Measurements from ENCODE around the gene ETV1. TPM values are rescaled to one million over a fixed set of nuclear protein-coding genes. Genes with fewer than 3 reads are reported as not detected.

The ETV1 gene
- total RNA-seq, 1 experiment from 2014 or later = 68.5 TPM

- H2AFZ ChIP-seq (ENCODE audit: low read length) = no peak overlapping the region
- no peaks in the 10 kb centered on the region for H4K20me1 ChIP-seq (ENCODE audit: control insufficient read depth, insufficient read depth, insufficient read length)
- no peaks in the 10 kb centered on the region for H3K4me1 ChIP-seq (ENCODE audit: insufficient read depth, low read length)
- H3K4ac ChIP-seq (ENCODE audit: low read depth, low read length) = no peak overlapping the region
- H4K8ac ChIP-seq (replicated peaks; ENCODE audit: insufficient read length, low read depth, low read length) = no peak overlapping the region
- H2BK120ac ChIP-seq (ENCODE audit: low read depth, low read length, poor library complexity, severe bottlenecking) = no peak overlapping the region
- H2BK20ac ChIP-seq (ENCODE audit: low read depth, low read length, poor library complexity, severe bottlenecking) = no peak overlapping the region
- no peak for TF ChIP-seq CTCF (conservative IDR thresholded peaks at IDR 0.05)
- Mint-ChIP-seq H3K4me3 (no peak overlapping the region), H3K9me3 (no peaks in the 10 kb centered on the region), H3K4me1 (no peaks in the 10 kb centered on the region), H3K36me3 (ENCODE audit: insufficient read depth in 1 of 3, low read depth in 3 of 3) (no peaks in the 10 kb centered on the region), H3K27ac (no peak overlapping the region), H3K27me3 (ENCODE audit: low read depth) (no peaks in the 10 kb centered on the region)
- no peak overlapping the region for H2BK15ac ChIP-seq (ENCODE audit: low read depth, low read length)
- H3K9ac ChIP-seq (ENCODE audit: extremely low read depth, insufficient read length, low read length) = no peak overlapping the region
- H3K9me3 ChIP-seq (ENCODE audit: control insufficient read depth, low read depth, low read length) = no peaks in the 10 kb centered on the region
- H2BK5ac ChIP-seq (ENCODE audit: insufficient read length, low read length) = no peak overlapping the region
- H3K4me2 ChIP-seq (ENCODE audit: insufficient read depth, insufficient read length, low read length) = no peak overlapping the region
- WGBS (ENCODE audit: extremely low coverage, insufficient read length, low lambda C conversion rate) = no CpG with 5 or more reads among the region's 5 CpGs
- no peak overlapping the region for H2AK5ac ChIP-seq (ENCODE audit: insufficient read length, low read length)
- no peaks in the 10 kb centered on the region for H3K27me3 ChIP-seq (ENCODE audit: insufficient read depth, low read length)
- no peak overlapping the region for H3K27ac ChIP-seq (ENCODE audit: insufficient read length, low read depth, low read length)
- no peak overlapping the region for H3K23ac ChIP-seq (ENCODE audit: insufficient read length, low read depth, low read length)
- H3K56ac ChIP-seq (ENCODE audit: insufficient read length, low read depth, low read length) = no peak overlapping the region
- H3K14ac ChIP-seq (ENCODE audit: insufficient read depth, low read length) = no peak overlapping the region
- H3T11ph ChIP-seq (ENCODE audit: low read length) = no peak overlapping the region
- no peak overlapping the region for H3K18ac ChIP-seq (ENCODE audit: insufficient read length, low read depth, low read length)
- no peak for DNase-seq
- H4K5ac ChIP-seq (ENCODE audit: insufficient read length, low read depth, low read length) = no peak overlapping the region
- H3K79me1 ChIP-seq (ENCODE audit: insufficient read depth, low read depth, low read length, poor library complexity, severe bottlenecking) = no peaks in the 10 kb centered on the region
- H3K79me2 ChIP-seq (ENCODE audit: insufficient read depth, low read length) = no peaks in the 10 kb centered on the region
- H4K91ac ChIP-seq (ENCODE audit: insufficient read length, low read depth, low read length) = no peak overlapping the region
- no peak overlapping the region for H2BK12ac ChIP-seq (ENCODE audit: insufficient read length, low read depth, low read length)
- H3K23me2 ChIP-seq (ENCODE audit: insufficient read length, low read depth, low read length, poor library complexity, severe bottlenecking) = no peaks in the 10 kb centered on the region
Observed at GRCh38 chr7:14018751-14019150, 29.3 kb upstream of the ETV1 start.
